Measurements from ENCODE around the gene TBC1D22A. TPM values are rescaled to one million over a fixed set of nuclear protein-coding genes. Genes with fewer than 3 reads are reported as not detected.

The TBC1D22A gene
- total and polyA plus RNA-seq, 8 donors = 14.4 to 33.5 (median 15.7) TPM

DNA sequence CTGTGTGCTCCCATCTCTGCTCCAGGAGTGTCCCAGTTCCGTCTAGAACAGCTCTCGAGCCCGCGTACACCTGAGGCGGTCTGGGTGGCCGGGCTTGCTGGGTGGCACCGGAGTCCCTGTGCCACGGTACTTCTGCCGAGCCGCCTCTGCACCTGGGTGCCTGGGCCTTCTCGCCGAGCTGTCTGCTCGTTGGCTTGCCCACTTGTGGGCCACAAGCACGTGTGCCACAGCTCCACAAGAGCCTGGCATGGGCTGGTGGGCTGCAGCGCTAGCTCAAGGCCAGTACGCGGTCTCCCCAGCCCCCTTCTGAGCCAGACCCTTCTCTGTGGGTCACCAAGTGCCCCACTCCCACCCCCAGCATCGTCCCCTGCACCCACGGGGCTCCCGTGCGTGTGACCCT lies 388.0 kb downstream of the TBC1D22A start:
- DNase-seq = no peak
- intact Hi-C loops (cut with DNase I) = no loop called here

DNA sequence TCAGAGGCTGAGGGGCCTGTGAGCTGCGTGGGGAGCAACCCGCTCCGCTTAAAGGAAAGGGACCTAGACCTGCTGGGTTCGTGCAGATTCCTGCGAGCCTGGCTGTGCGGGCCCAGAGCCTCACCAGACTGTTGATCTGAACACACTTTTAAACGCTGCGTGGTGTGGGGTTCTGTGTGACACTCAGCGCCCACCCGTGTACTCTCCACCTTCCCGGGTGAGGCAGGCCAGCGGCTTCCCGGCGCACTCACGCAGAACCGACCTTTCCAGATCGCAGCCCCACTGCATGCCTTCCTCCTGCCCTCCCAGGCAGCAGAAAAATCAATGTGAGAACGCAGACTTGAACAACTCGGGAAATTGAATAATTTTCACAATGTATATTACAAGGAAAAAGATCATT lies 388.6 kb downstream of the TBC1D22A start:
- intact Hi-C loops (cut with DNase I) = no loop called here
- Histone ChIP-seq H3K9me3 (no peaks in the 10 kb centered on the region), H3K4me1 (no peaks in the 10 kb centered on the region), H3K27me3 (no peaks in the 10 kb centered on the region), H3K36me3 (no peaks in the 10 kb centered on the region), H3K27ac (no peak overlapping the region), H3K4me3 (no peak overlapping the region)
- TF ChIP-seq, protein P1, sequence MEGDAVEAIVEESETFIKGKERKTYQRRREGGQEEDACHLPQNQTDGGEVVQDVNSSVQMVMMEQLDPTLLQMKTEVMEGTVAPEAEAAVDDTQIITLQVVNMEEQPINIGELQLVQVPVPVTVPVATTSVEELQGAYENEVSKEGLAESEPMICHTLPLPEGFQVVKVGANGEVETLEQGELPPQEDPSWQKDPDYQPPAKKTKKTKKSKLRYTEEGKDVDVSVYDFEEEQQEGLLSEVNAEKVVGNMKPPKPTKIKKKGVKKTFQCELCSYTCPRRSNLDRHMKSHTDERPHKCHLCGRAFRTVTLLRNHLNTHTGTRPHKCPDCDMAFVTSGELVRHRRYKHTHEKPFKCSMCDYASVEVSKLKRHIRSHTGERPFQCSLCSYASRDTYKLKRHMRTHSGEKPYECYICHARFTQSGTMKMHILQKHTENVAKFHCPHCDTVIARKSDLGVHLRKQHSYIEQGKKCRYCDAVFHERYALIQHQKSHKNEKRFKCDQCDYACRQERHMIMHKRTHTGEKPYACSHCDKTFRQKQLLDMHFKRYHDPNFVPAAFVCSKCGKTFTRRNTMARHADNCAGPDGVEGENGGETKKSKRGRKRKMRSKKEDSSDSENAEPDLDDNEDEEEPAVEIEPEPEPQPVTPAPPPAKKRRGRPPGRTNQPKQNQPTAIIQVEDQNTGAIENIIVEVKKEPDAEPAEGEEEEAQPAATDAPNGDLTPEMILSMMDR (IDR thresholded peaks at IDR 0.05) = no peak
- no peak for ATAC-seq
- DNase-seq = no peak

More for the DNA sequence above, 388.0 kb downstream of the TBC1D22A start:
- H3K9me3 ChIP-seq = no peaks in the 10 kb centered on the region
- no peak overlapping the region for H3K27ac ChIP-seq
- H3K36me3 ChIP-seq = no peaks in the 10 kb centered on the region
- ATAC-seq = no peak
- no peaks in the 10 kb centered on the region for H3K27me3 ChIP-seq
- H3K4me1 ChIP-seq = no peaks in the 10 kb centered on the region
- no peak overlapping the region for H3K4me3 ChIP-seq
- TF ChIP-seq, protein P1 (IDR thresholded peaks at IDR 0.05) = no peak

DNA sequence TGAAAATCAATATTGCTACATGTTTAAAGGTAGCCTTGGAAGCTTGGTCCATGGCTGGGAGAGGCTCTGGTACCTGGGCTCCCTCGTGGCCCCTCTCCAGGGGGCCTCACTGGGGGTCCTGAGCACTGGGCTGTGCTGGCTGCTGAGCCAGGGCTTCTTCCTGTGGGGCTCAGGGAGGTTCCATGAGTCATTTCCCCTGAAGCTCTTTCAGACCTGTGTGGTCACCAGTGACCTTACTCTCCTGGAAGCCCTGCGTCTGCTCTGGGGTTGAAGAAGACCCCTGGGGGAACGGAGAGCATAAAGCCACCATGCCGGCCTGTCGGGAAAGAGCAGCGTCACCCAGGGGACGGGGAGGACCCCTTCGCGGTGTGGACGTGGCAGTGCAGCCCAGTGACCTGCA lies 389.0 kb downstream of the TBC1D22A start:
- TF ChIP-seq, protein P1 (IDR thresholded peaks at IDR 0.05) = no peak
- H3K4me3 ChIP-seq = no peak overlapping the region
- H3K4me1 ChIP-seq = no peaks in the 10 kb centered on the region
- no peak for ATAC-seq
- intact Hi-C loops (cut with DNase I) = no loop called here
- H3K27ac ChIP-seq = no peak overlapping the region
- no peaks in the 10 kb centered on the region for H3K27me3 ChIP-seq
- no peak for DNase-seq
- H3K36me3 ChIP-seq = no peaks in the 10 kb centered on the region
- no peaks in the 10 kb centered on the region for H3K9me3 ChIP-seq

DNA sequence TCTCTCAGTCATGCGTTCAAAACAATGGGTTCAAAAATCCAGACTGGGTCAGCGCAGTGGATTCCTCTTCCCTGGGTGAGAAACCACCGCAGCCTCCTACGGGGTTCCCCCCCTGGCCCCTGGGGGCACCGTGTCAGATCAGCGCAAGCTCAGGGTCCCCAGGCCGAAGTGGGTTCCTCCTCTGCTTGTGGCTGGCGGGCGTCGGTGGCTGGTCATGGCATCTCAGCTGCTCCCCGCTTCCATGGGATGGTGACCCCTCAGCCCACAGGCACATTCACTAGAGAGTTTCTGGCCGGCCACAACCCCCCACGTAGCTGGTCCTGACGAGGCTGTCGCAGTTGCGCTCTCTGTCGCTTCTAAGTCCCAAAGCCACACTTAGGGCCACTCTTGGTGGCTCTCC lies 389.8 kb downstream of the TBC1D22A start:
- no peak overlapping the region for H3K27ac ChIP-seq
- H3K9me3 ChIP-seq = no peaks in the 10 kb centered on the region
- H3K4me3 ChIP-seq = no peak overlapping the region
- TF ChIP-seq, protein P1 (IDR thresholded peaks at IDR 0.05) = no peak
- H3K4me1 ChIP-seq = no peaks in the 10 kb centered on the region
- H3K27me3 ChIP-seq = no peaks in the 10 kb centered on the region
- intact Hi-C loops (cut with DNase I) = no loop called here
- H3K36me3 ChIP-seq = peaks cover 0 to 6% of the 10 kb centered on the region in 2 donors
- DNase-seq = no peak
- ATAC-seq = no peak

DNA sequence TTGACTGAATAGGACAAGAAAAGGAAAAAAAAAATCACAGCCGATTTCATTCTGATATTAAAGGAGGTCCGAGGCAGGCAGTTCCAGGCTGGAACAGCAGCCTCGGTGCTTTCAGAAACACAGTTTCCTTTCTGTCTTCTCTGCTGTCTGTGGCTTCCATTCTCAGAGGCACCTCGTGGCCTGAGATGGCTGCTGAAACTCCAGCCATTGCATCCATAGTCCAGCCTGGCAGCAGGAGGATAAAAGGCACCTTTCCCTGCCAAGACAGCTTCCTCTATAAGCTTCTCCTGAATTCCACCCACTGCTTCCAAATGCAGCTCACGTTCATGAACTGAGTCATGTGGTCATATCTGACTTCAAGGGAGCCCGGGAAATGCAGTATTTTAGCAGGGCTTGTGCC lies 390.5 kb downstream of the TBC1D22A start:
- no peak for ATAC-seq
- Histone ChIP-seq H3K36me3 (peaks cover 0 to 6% of the 10 kb centered on the region in 2 donors), H3K9me3 (no peaks in the 10 kb centered on the region), H3K4me3 (no peak overlapping the region), H3K27me3 (no peaks in the 10 kb centered on the region), H3K4me1 (no peaks in the 10 kb centered on the region), H3K27ac (no peak overlapping the region)
- intact Hi-C loops (cut with DNase I) = no loop called here
- DNase-seq = no peak
- TF ChIP-seq, protein P1 (IDR thresholded peaks at IDR 0.05) = no peak

Measured in left lung (tissue), 10 donors.